HG03354 (cell line): ENCODE measurements around the gene ATP5PF.
"Not testable (repeated sequence)": the region's sequence is repeated elsewhere in the genome, so short reads cannot be mapped to it uniquely, and the experiment has no call there.

ENCODE experiments used
- ATAC-seq: cut with Tn5 transposase; IDR thresholded peaks from one replicate; pipeline ENCODE4 v1.9.1; 2021; ENCODE audit warnings: mild to moderate bottlenecking; ENCODE audit not compliant: unreplicated experiment, poor library complexity, severe bottlenecking

Gene ATP5PF

GRCh38 chr21:25732091-25732760 is 2.5 kb downstream of the ATP5PF start:
- no peak for ATAC-seq

- no peak for ATAC-seq
These were observed 12.1 kb downstream of the ATP5PF start for GRCh38 chr21:25722631-25723030.

DNA sequence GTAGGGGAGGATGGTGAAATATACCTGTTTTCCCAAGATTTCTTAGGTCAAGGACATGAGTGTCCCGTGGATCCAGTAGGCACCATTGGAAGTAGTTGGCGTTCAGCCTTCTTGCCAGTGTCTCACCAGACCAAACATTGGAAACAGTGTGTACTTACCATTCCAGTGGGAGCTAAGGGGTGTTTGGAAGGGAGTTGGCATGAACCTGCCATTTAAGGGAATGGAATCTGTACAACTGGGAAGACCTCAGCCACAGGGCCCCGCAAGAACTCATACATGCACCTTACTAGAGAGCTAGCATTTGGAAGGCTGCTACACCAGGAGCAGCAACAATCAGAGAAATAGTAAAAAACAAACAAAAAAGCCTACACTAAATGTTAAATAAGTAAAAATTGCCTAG is 12.7 kb downstream of the ATP5PF start:
- no peak for ATAC-seq

- ATAC-seq, result no peak
These were observed 17.1 kb downstream of the ATP5PF start for GRCh38 chr21:25717491-25718147.

GRCh38 chr21:25714066-25714465 is 20.6 kb downstream of the ATP5PF start:
- ATAC-seq, result not testable (repeated sequence)

DNA sequence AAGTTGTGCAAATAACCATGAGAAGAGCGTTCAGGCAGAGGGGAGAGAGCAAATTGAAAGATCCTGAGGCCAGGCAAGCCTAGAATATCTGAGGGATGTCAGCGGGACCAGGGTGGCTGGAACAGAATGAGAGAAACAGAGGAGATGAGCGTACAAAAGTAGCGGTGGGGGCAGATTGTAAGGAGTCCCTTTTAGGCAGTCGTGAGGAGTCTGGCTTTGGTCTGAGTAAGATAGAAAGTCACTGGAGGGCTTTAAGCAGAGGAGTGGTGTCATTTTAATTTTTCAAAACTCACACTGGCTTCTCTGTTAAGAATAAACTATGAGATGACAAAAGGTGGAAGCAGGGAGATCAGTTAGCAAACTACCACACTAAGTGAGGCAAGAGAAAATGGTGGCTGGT is 24.2 kb downstream of the ATP5PF start:
- no peak for ATAC-seq

- ATAC-seq, result no peak
These were observed 24.9 kb downstream of the ATP5PF start for GRCh38 chr21:25709684-25710265.

DNA sequence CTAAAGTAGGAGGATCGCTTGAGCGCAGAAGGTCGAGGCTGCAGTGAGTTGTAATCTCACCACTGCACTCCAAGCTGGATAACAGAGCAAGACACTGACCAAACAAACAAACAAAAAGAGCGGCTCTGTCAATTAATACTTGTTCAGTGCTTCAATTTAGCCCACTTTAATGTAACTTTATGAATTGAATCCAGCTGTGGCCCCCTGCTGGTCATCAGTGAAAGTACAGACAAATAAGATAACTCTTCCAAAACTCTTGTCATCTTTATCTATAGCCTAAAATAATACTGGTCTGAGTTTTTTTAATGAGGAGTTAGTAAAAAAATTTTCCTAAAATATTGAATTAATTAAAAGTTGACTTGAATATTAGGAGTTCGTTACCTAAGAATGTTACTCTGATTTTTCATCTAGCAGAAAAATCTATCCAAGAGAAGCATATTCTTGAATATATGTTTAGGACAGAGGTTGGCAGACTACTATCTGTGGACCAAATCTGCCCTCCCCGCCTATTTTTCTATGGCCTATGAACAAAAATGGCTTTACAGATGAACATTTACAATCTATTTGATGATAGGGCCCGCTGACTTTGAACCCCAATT is 26.1 kb downstream of the ATP5PF start:
- ATAC-seq, result no peak

DNA sequence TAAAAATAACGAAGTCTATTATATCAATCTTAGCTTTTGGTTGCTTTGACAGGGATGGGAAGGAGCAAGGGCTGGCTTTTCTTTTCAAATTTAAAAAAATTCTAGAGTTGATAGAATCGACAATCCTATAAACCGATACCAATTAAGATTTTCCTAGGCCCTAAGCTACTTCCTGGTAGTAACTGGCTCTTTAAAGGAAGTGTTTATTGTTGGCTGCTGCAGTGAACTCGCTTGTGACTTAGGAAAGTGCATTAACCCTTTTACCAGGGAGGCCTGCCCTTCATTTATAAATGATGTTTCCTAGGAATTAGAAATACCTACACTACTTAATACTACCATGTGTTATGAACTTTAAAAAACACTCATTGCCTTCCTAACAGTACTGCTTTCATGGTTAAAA is 33.2 kb downstream of the ATP5PF start:
- ATAC-seq, result no peak

GRCh38 chr21:25700741-25701140 is 34.0 kb downstream of the ATP5PF start:
- ATAC-seq, result no peak

DNA sequence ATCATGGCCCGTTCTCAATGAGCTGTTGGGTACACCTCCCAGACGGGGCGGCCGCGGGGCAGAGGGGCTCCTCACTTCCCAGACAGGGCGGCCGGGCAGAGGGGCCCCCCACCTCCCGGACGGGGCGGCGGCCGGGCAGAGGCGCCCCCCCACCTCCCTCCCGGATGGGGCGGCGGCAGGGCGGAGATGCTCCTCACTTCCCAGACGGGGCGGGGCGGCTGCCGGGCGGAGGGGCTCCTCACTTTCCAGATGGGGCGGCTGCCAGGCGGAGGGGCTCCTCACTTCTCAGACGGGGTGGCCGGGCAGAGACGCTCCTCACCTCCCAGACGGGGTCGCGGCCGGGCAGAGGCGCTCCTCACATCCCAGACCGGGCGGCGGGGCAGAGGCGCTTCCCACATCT is 39.2 kb downstream of the ATP5PF start:
- ATAC-seq, result not testable (repeated sequence)

DNA sequence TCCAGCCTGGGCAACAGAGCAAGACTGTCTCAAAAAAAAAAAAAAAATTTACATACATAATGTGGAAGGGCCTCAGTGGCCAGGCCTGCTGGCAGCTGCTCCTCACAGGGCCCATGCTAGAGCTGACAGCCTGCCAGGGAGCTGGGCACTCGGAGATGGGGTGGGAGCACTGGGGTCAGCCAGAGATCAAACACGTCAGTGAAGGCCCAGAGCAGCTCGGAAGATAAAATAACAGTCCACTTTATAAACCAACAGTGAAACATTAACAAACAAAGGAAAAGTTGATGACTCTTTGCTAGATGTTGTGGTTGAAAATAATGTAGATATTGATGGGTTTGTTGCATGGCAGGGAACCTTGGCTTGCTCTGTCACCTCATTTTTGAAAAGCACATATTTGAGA is 42.7 kb downstream of the ATP5PF start:
- no peak for ATAC-seq

DNA sequence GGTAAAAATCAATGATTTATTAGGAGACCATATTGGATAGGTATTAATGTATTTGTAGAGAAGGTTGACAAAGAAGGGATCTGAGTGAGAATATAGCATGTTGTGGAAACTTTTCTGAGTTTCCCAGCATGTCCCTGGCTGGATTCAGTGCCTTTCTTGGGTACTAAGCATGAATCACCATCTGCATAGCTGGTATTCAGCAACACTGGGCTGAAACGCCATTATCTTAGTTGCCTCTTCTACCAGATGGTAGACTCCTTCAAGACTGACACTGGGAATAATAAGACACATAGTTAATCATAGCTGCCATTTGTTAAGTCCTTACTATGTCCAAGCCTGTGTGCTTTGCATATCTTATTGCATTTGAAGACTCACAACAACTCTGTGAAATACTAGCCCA is 45.5 kb downstream of the ATP5PF start:
- ATAC-seq, result no peak

GRCh38 chr21:25688275-25689155 is 46.2 kb downstream of the ATP5PF start:
- no peak for ATAC-seq

- no peak for ATAC-seq
These were observed 46.9 kb downstream of the ATP5PF start for GRCh38 chr21:25687787-25688186.

DNA sequence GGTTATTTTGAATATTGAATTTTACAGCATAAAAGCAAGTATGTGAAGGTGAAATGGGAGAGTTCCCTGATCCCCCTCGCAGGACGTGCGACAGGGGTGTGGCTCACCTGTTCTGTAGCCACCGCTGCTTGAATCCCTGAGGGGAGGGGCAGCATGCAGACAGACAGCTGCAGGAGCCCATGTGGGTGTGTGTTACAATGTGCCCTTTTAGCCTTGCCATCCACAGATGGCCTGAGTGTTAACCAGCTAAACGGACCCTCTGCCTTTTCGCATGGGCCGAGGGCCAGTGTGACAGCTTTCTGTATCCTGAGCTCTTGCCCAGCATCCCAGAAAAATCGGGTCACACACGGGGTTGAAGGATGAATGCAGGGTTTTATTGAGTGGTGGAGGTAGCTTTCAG is 52.3 kb downstream of the ATP5PF start:
- ATAC-seq, result no peak

- ATAC-seq, result no peak
These were observed 58.3 kb downstream of the ATP5PF start for GRCh38 chr21:25676451-25676850.
